GM12872 (cell line): ENCODE data around the gene SOX10.
A peak's percentile ranks its signal among the peaks of the same experiment; 100 is the strongest.

ENCODE experiments used
- TF ChIP-seq, protein P1 (sequence below): IDR thresholded peaks from 3 replicates; pipeline ENCODE4 v1.5.1; 2011; ENCODE audit warnings: low read depth, mild to moderate bottlenecking, low read length, moderate library complexity; ENCODE audit not compliant: insufficient read depth

The SOX10 gene

DNA sequence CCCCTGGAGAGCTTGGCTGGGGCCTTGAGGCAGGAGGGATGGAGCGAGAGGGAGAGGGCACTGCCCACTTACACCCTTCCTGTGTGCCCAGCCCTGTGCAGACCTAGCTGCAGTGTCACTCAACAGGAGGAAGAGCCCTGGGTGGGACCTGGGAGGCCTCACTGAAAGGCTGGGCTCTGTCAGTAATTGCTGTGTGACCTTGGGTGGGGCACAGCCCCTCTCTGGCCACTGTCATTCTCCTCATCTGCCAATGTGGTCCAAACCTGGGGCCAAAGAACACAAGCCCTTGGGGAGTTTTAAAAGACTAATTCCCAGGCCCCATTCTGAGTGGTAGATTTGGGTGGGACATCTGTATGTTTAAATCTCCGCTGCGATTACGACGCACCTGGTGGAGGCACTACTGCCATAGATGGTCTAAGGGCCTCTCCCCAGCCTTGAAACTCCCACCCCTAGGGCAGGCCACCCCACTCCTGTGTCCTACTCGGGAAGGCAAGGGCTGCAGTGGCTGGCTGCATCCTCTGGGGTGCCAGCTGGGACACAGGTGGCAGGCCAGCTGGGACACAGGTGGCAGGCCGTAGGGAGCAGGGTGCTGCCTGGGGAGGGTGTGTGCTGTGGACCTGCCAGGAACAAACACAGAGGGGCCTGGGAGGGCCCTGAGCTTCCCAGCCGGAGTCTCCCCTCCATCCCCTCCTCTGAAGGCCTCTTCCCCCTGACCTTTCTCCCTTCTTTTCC lies 12.3 kb upstream of the SOX10 start:
- TF ChIP-seq, protein P1, sequence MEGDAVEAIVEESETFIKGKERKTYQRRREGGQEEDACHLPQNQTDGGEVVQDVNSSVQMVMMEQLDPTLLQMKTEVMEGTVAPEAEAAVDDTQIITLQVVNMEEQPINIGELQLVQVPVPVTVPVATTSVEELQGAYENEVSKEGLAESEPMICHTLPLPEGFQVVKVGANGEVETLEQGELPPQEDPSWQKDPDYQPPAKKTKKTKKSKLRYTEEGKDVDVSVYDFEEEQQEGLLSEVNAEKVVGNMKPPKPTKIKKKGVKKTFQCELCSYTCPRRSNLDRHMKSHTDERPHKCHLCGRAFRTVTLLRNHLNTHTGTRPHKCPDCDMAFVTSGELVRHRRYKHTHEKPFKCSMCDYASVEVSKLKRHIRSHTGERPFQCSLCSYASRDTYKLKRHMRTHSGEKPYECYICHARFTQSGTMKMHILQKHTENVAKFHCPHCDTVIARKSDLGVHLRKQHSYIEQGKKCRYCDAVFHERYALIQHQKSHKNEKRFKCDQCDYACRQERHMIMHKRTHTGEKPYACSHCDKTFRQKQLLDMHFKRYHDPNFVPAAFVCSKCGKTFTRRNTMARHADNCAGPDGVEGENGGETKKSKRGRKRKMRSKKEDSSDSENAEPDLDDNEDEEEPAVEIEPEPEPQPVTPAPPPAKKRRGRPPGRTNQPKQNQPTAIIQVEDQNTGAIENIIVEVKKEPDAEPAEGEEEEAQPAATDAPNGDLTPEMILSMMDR: peak; percentile 11; the same call in 1 of the 3 replicates

DNA sequence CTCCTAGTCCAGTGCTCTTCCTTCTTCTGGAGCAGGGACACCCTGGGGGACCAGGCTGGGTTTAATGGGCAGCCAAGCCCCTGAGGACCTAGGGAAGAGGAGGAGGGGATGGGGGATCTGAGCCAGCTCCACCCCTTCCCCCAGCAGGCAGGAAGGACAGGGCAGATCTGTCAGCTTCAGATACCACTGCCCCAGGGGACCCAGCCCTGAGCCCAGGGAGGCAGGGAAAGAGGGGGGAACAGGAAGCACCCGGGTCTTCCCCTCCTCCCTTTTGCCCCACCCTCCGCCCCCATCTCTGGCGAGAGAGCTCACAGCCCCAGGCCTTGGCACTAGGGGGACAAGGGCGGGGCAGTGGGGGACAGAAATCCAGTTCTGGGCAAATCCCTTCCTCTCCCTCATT lies 11.7 kb upstream of the SOX10 start:
- TF ChIP-seq, protein P1: no peak

DNA sequence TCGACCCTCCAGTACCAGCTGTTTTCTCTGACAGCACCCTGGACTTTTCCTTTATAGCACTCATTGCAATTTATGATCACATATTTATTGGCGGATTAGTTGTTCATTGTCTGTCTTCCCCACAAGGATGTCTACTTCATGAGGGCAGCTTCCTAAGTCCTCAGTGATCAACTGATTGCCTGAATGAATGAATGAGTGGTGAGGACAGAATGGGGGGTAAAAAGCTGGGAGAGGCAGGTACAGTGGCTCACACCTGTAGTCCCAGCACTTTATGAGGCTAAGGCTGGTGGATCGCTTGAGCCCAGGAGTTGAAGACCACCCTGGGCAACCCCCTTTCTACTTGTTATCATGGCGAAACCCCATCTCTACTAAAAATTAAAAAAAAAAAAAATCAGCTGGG lies 11.1 kb upstream of the SOX10 start:
- TF ChIP-seq, protein P1: no peak

DNA sequence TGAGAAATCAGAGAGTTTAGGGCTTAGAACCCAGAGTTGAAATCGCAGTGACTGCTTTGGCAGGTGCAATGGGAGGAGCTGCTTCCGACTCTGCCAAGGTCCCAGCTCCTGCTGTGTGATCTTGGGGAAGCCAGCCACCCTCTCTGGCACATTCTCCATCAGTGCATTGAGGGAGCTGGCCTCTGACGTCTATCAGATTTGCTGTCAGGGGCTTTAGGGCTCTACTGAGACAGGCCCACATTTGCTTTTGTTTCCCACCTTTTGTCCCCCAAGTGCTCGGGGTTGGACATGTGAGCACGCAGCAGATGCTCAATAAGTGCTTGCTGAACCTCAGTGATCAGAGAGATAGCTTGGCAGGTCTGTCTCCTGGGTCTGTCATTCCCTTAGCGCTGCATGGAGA lies 10.6 kb upstream of the SOX10 start:
- TF ChIP-seq, protein P1: no peak

DNA sequence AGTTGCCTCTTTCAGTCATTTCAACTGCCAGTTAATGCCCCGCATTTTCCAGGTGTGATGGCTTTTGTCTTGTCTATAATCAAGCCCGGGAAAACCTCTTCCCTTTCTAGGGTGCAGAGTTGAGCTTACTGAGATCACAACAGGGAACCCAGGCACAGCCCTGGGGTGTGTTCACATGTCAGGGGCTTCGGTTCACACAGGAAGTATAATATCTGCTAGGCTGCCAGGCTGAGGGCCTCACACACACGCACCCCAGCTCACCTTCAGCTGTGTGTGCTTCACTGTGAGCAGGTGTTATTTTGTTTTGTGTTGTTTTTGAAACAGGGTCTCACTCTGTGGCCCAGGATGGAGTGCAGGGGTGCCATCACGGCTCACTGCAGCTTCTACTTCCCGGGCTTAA lies 9.7 kb upstream of the SOX10 start:
- TF ChIP-seq, protein P1: no peak

DNA sequence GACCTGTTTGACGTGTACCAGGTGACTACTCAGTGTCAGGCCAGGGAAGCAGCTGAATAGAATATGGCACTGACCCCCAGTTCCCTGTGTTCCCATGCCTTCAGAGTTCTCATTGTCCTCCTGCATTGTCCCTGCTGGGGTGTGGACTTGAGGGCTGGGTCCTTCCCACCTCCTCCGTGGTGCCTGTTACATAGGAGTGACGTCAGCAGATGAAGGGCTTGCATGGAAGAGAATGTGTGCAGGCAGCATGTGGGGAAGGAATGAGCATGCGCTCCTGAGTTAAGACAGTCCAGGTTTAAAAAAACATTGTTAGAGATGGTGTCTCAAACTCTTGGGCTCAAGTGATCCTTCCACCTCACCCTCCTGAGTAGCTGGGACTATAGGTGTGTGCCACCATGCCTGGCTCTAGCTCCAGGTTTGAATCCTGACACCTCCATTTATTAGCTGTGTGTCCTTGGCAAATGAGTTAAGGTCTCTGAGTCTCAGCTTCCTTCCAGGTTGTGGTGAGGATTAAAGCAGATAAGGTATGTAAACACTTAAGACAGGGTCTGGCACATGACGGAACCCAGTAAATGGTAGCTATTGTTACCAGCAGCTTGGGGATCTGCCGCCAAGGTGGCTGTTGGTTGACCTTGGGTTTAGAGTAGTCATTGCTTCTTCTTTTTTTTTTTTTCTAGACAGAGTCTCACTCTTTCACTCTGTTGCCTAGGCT lies 7.5 kb upstream of the SOX10 start:
- TF ChIP-seq, protein P1: no peak

DNA sequence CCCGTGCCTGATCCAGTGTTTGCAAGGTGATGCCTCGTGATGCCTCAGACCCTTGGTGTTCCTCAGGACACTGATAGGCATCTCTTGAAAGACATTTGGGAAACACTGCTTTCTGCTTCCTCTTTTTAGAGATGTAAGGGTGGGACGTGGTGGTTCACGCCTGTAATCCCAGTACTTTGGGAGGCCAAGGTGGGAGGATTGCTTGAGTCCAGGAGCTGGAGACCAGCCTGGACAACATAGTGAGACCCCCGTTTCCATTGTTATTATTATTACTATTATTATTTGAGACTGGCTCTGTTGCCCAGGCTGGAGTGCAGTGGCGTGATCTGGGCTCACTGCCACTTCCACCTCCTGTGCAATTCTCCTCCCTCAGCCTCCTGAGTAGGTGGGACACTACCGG lies 6.5 kb upstream of the SOX10 start:
- TF ChIP-seq, protein P1: no peak
